ENCODE measurements around the gene TRIM17. TPM values are rescaled to one million over a fixed set of nuclear protein-coding genes. Genes with fewer than 3 reads are reported as not detected.

Gene TRIM17
- total and polyA plus RNA-seq, 2 donors (not counting 1 experiment from before 2014, with no cell fraction given), result 0.12 to 0.17 TPM

DNA sequence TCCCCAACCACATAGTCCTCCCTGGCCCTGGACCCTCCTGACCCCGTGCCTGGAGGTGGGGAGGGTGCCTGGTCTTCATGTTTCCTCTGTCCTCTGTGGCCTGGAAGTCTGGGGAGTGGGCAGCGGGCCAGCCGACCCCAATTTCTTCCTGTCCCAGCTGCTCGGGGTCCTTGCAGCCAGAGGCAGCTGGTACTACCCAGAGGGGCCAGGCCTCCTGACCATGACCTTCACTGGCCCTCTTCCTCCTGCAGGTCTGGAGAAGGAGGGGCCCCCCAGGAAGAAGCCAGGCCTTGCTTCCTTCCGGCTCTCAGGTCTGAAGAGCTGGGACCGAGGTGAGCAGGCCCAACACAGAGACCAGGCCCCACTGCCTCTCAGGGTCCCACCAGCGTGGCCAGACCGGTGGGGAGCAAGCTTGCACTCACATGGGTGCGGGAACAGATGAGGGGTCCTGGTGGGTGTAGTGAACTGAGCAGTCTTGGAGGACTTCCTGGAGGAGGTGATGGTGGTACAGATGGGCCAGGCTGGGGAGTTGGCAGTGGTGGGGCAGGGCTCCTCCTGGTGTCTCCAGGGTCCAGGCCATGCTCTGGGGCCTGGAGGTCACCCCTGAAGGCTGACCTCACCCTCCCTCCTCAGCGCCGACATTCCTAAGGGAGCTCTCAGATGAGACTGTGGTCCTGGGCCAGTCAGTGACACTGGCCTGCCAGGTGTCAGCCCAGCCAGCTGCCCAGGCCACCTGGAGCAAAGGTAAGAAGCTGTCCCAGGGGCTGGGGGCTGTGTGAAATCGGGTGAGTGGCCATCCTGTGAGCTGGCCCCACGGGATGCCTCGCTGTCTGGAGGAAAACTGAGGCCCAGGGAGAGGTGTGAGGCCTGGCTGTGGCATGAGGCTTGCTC, 42.7 kb downstream of the TRIM17 start:
- DNase-seq (ENCODE audit: low read depth in 2 of 2), result no peak
- Histone ChIP-seq H3K9ac (ENCODE audit: insufficient read depth, low read length) (no peak overlapping the region), H4K20me1 (ENCODE audit: control insufficient read depth, extremely low read depth, insufficient read depth, low read length) (no peaks in the 10 kb centered on the region), H3K4me1 (ENCODE audit: control insufficient read depth, extremely low read depth, insufficient read depth, low read length) (peaks cover 11% of the 10 kb centered on the region), H3K4me2 (ENCODE audit: extremely low read depth, insufficient read depth, low read length) (no peak overlapping the region), H3K79me2 (ENCODE audit: control insufficient read depth, insufficient read depth, low read length) (no peaks in the 10 kb centered on the region), H3K4me3 (replicated peaks in 1 of 4; ENCODE audit: control extremely low read depth in 1 of 4, insufficient read depth in 1 of 4, low read depth in 3 of 4, low read length in 4 of 4) (no peak overlapping the region), H3K27me3 (ENCODE audit: control insufficient read depth, insufficient read depth, low read length) (no peaks in the 10 kb centered on the region), H3K36me3 (ENCODE audit: control insufficient read depth, insufficient read depth, low read length) (no peaks in the 10 kb centered on the region), H2AFZ (ENCODE audit: low read length) (no peak overlapping the region), H3K27ac (ENCODE audit: insufficient read depth, low read length) (peak overlapping the region; percentile 47), H3K9me3 (ENCODE audit: control insufficient read depth, insufficient read depth, low read depth, low read length) (no peaks in the 10 kb centered on the region)
- TF ChIP-seq, protein P1, sequence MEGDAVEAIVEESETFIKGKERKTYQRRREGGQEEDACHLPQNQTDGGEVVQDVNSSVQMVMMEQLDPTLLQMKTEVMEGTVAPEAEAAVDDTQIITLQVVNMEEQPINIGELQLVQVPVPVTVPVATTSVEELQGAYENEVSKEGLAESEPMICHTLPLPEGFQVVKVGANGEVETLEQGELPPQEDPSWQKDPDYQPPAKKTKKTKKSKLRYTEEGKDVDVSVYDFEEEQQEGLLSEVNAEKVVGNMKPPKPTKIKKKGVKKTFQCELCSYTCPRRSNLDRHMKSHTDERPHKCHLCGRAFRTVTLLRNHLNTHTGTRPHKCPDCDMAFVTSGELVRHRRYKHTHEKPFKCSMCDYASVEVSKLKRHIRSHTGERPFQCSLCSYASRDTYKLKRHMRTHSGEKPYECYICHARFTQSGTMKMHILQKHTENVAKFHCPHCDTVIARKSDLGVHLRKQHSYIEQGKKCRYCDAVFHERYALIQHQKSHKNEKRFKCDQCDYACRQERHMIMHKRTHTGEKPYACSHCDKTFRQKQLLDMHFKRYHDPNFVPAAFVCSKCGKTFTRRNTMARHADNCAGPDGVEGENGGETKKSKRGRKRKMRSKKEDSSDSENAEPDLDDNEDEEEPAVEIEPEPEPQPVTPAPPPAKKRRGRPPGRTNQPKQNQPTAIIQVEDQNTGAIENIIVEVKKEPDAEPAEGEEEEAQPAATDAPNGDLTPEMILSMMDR (conservative IDR thresholded peaks at IDR 0.05 in 1 of 2, IDR thresholded peaks at IDR 0.05 in 1 of 2; ENCODE audit: low read depth in 1 of 2, low read length in 2 of 2), result no peak

- Histone ChIP-seq H3K9me3 (ENCODE audit: control insufficient read depth, insufficient read depth, low read depth, low read length) (no peaks in the 10 kb centered on the region), H3K27me3 (ENCODE audit: control insufficient read depth, insufficient read depth, low read length) (no peaks in the 10 kb centered on the region), H3K4me1 (ENCODE audit: control insufficient read depth, extremely low read depth, insufficient read depth, low read length) (peaks cover 11% of the 10 kb centered on the region), H3K27ac (ENCODE audit: insufficient read depth, low read length) (no peak overlapping the region), H3K79me2 (ENCODE audit: control insufficient read depth, insufficient read depth, low read length) (no peaks in the 10 kb centered on the region), H4K20me1 (ENCODE audit: control insufficient read depth, extremely low read depth, insufficient read depth, low read length) (no peaks in the 10 kb centered on the region), H3K4me2 (ENCODE audit: extremely low read depth, insufficient read depth, low read length) (no peak overlapping the region), H3K9ac (ENCODE audit: insufficient read depth, low read length) (no peak overlapping the region), H2AFZ (ENCODE audit: low read length) (no peak overlapping the region), H3K4me3 (replicated peaks in 1 of 4; ENCODE audit: control extremely low read depth in 1 of 4, insufficient read depth in 1 of 4, low read depth in 3 of 4, low read length in 4 of 4) (no peak overlapping the region), H3K36me3 (ENCODE audit: control insufficient read depth, insufficient read depth, low read length) (no peaks in the 10 kb centered on the region)
- DNase-seq (ENCODE audit: low read depth in 2 of 2), result no peak
- TF ChIP-seq, protein P1 (conservative IDR thresholded peaks at IDR 0.05 in 1 of 2, IDR thresholded peaks at IDR 0.05 in 1 of 2; ENCODE audit: low read depth in 1 of 2, low read length in 2 of 2), result no peak
- no peak for TF ChIP-seq EZH2 (IDR thresholded peaks at IDR 0.05; ENCODE audit: low read length, missing control alignments)
Measured at GRCh38 chr1:228373004-228373680, 43.5 kb downstream of the TRIM17 start.

DNA sequence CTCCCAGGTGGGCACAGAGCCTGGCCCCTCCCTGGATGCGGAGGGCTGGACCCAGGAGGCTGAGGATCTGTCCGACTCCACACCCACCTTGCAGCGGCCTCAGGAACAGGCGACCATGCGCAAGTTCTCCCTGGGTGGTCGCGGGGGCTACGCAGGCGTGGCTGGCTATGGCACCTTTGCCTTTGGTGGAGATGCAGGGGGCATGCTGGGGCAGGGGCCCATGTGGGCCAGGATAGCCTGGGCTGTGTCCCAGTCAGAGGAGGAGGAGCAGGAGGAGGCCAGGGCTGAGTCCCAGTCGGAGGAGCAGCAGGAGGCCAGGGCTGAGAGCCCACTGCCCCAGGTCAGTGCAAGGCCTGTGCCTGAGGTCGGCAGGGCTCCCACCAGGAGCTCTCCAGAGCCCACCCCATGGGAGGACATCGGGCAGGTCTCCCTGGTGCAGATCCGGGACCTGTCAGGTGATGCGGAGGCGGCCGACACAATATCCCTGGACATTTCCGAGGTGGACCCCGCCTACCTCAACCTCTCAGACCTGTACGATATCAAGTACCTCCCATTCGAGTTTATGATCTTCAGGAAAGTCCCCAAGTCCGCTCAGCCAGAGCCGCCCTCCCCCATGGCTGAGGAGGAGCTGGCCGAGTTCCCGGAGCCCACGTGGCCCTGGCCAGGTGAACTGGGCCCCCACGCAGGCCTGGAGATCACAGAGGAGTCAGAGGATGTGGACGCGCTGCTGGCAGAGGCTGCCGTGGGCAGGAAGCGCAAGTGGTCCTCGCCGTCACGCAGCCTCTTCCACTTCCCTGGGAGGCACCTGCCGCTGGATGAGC, 44.3 kb downstream of the TRIM17 start:
- no peak overlapping the region for H3K27ac ChIP-seq (ENCODE audit: insufficient read depth, low read length)
- no peak overlapping the region for H3K4me3 ChIP-seq (replicated peaks in 1 of 4; ENCODE audit: control extremely low read depth in 1 of 4, insufficient read depth in 1 of 4, low read depth in 3 of 4, low read length in 4 of 4)
- no peaks in the 10 kb centered on the region for H3K27me3 ChIP-seq (ENCODE audit: control insufficient read depth, insufficient read depth, low read length)
- H3K79me2 ChIP-seq (ENCODE audit: control insufficient read depth, insufficient read depth, low read length), result no peaks in the 10 kb centered on the region
- no peak overlapping the region for H3K9ac ChIP-seq (ENCODE audit: insufficient read depth, low read length)
- no peak overlapping the region for H3K4me2 ChIP-seq (ENCODE audit: extremely low read depth, insufficient read depth, low read length)
- no peak overlapping the region for H2AFZ ChIP-seq (ENCODE audit: low read length)
- no peak for TF ChIP-seq EZH2 (IDR thresholded peaks at IDR 0.05; ENCODE audit: low read length, missing control alignments)
- TF ChIP-seq, protein P1 (conservative IDR thresholded peaks at IDR 0.05 in 1 of 2, IDR thresholded peaks at IDR 0.05 in 1 of 2; ENCODE audit: low read depth in 1 of 2, low read length in 2 of 2), result no peak
- H4K20me1 ChIP-seq (ENCODE audit: control insufficient read depth, extremely low read depth, insufficient read depth, low read length), result no peaks in the 10 kb centered on the region
- H3K9me3 ChIP-seq (ENCODE audit: control insufficient read depth, insufficient read depth, low read depth, low read length), result no peaks in the 10 kb centered on the region
- peaks cover 11% of the 10 kb centered on the region for H3K4me1 ChIP-seq (ENCODE audit: control insufficient read depth, extremely low read depth, insufficient read depth, low read length)
- DNase-seq (ENCODE audit: low read depth in 2 of 2), result no peak
- no peaks in the 10 kb centered on the region for H3K36me3 ChIP-seq (ENCODE audit: control insufficient read depth, insufficient read depth, low read length)
